Jurkat, Clone E6-1 (cell line): Measurements from ENCODE around the gene GMEB2.

Experiments
- DNase-seq: peaks from one replicate; pipeline ENCODE4 v3.0.0-alpha.2; 2011; ENCODE audit warnings: low read depth, low spot score
- H3K4me3 ChIP-seq: 2 replicates; pipeline ENCODE4 v1.5.1; 2011; ENCODE audit warnings: mild to moderate bottlenecking, low read length, control low read depth, moderate library complexity

GMEB2 gene

DNA sequence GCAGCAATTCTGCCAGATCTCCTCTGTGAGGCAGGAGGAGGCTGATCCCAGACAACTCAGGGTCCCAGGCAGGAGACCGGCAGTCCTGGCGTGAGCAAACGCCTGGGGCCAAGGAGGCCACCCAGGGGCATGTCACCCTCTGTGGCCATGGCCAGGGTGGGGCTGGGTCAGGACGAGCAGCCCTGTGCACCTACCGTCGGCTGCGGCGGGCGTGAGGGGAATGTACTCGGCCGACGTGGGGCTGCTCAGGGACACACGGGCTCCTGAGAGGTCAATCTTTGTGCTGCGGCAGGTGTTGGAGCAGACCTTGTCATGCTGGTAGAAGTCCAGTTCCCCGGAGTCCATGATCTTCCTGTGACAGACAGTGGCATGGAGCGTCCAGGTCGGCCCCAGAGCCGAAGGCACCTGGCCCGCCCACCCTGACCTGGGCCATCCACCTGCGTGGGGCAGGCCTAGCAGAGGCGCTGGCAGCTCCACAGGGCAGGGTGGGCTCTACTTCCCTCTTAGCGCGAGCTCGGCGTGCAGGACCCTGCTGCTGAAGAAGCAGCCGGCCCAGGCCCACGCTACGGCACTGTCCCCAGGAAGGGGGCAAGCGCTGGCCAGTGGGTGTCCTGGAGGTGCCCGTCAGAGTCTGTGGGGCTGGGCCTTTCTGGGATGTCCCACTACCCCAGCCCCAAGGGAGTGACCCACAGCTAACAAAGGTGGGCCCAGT, 31.3 kb downstream of the GMEB2 start:
- DNase-seq = no peak

DNA sequence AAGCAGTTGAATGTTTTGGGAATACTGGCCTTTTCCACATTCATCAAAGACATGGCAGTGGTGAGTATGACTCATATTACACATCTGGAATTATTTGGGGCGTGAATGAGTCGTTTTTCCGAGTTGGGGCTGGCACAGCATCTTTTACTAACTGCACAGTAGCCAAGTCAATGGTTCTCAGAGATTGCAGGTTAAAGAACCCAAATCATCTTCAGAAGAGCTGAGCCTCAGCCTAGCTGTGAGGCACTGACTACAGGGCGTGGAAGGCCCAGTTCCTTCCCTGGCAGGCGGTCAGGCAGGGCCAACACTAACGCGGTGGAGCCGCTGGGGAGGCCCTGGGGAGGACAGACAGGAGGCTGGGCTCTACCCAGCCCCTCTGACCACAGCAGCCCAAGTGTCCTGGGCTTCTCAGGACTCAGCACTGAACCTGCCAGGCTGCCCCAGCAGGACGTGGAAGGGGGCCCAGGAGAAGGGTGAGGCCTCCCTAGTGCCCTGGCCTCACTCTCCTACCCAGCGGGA, 32.8 kb downstream of the GMEB2 start:
- no peak for DNase-seq
- H3K4me3 ChIP-seq = no peak overlapping the region

More for the DNA sequence above, 31.3 kb downstream of the GMEB2 start:
- H3K4me3 ChIP-seq = no peak overlapping the region

DNA sequence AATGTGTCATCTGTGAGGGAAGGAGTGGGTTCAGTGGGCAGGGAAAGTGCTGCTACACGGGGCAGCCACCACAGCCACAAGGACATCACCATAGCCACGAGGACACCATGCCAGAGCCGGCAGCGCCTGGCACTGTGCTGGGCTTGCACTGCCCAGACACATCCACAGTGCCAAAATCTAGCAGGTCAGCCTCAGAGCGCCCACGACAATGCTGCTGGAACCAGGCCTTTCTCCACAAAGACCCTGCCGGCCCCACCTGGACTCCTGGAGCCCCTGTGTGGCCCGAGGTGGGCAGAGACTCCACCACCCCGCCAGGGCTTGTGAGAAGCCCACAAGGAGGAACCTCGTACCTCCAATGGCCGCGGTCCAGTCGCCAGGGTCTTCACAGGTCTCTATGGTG, 34.2 kb downstream of the GMEB2 start:
- no peak for DNase-seq
- no peak overlapping the region for H3K4me3 ChIP-seq

DNA sequence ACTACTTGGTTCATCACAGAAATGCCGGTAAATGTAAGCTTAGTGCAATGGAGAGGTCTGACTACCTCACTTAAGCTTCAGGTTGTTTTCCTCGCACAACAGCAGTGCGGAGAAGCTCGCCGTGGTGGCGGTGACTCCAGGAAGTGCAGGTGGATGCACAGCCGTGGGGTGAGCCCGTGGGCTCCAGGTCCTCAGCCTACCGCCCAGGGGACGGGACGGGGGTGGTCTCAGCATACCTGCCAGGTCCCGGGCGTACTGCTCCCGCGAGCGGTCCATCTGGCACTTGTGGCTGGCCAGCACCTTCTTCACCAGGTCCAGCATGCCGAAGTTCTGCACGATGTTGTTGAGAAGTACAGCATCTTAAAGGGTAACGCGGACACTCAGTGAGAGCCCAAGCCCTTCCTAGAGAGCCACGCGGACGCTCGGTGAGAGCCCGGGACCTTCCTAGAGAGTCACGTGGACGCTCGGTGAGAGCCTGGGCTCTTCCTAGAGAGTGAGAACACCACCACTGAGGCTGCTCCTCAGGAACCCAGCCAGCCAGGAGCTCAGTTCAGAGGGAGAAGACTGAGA, 35.0 kb downstream of the GMEB2 start:
- DNase-seq = no peak
- H3K4me3 ChIP-seq = no peak overlapping the region

DNA sequence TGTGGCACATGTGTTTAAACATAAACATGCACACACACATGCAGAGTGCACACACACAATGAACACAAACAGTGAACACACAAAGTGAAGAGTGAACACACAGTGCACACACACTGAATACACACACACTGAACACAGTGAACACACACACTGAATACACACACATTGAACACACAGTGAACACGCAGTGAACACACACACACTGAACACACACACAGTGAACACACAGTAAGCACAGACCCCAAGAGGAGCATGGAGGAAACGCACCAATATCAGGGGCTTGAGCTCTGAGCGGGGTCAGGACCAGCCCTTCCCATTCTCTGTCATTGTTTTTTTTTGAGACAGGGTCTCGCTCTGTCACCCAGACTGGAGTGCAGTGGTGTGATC, 35.8 kb downstream of the GMEB2 start:
- no peak for DNase-seq
- no peak overlapping the region for H3K4me3 ChIP-seq

DNA sequence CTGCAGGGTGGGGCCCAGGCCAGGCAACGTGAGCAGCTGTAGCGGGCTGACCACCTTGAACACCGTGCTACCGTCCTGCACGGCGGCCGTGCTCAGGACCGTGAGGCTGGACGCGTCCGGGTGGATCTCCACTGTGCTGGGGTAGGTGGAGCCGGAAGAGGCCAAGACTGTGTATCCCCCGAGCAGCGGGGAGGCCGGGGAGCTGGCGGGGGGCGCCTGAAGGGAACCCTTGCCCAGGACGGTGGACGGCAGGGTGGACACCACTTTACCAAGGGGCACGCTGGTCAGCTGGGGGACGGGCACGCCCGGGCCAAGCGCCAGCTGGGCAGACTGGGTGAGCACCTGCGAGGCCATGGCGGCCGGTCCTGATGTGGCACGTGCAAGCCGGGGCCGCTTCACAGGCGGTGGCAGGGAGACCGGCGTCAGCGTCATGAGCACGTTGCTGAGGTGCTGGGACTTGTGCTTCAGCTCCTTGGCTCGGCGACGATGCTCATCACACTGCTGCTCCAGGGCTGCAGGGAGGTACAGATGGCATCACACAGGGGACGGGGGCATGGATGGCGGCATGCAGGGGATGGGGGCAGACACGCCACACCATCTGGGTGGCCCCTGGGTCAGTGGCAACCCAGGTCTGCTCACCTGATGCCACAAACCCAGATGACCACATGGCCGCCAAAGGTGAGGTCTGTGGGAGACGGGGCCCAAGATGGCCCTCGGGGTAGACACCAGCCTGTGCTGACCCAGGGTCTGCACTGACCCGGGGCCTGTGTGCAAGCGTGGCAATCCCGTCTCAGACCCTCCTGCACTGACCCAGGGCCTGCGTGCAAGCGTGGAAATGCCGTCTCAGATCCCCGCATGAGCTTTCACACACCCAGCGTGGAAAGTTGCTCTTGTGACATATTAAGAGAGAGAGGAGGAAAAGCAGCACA, 36.4 kb downstream of the GMEB2 start:
- no peak overlapping the region for H3K4me3 ChIP-seq
- no peak for DNase-seq

DNA sequence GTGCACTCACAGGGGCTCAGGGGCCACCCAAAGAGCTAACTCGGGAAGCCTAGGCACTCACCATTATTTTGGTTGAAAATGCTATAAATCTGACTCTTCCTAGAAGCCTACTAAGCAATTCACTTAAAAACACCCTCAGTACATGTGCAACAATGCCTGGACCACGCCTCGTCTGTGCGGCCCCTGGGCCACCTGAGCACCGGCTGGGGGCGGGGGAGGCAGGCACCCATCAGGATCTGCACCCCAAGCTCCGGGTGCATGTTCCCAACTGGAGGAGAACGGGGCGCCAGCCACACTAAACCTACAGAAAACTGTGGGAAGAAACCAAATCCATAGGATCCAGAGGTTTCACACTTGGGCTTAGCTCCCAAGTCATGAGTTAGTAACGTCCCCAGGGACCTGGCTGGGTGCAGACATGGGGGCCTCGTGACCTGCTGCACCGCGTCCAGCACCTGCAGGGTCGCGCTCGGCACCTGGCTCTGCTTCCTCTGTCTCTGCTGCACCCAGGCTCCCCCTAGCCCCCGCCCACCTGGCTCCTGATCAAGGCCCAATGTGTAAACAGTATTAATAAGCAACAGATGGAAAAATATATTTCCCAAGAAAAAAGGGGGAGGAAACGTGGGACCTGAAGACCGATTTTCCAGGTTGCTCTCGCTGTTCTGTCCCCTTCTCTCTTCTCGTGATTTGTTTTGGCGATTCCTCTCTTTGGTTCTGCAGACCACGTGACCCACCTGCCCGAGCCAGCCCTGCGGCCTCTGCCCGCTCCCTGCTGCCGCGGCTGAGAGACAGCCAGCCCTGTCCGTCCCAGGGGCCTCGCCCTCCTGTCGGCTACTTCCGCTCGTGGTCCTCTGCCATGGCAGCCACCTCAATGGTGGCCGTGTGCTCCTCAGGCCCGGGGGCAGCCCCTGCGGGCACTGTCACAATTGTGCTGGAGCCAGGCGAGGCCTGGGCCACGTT, 37.4 kb downstream of the GMEB2 start:
- no peak for DNase-seq
- no peak overlapping the region for H3K4me3 ChIP-seq

DNA sequence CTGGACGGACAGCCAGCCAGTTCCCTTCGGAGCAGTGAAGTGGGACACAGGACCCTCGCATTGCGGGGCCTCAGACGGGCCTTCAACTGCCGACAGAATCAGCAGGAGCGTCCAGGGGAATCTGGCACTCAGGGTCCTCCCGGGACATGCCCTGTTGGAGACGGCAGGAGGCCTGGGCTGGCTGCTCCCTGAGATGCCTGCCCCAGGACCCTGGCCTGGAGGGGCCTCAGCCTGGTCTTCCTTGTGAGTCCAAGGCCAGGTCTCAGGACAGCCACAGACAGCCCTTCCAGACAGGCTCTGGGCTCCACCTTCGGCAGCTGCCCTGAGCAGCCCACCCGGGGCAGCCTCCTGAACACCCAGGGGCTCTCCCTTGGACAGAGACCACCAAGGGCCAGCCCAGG, 38.3 kb downstream of the GMEB2 start:
- no peak overlapping the region for H3K4me3 ChIP-seq
- DNase-seq = no peak

DNA sequence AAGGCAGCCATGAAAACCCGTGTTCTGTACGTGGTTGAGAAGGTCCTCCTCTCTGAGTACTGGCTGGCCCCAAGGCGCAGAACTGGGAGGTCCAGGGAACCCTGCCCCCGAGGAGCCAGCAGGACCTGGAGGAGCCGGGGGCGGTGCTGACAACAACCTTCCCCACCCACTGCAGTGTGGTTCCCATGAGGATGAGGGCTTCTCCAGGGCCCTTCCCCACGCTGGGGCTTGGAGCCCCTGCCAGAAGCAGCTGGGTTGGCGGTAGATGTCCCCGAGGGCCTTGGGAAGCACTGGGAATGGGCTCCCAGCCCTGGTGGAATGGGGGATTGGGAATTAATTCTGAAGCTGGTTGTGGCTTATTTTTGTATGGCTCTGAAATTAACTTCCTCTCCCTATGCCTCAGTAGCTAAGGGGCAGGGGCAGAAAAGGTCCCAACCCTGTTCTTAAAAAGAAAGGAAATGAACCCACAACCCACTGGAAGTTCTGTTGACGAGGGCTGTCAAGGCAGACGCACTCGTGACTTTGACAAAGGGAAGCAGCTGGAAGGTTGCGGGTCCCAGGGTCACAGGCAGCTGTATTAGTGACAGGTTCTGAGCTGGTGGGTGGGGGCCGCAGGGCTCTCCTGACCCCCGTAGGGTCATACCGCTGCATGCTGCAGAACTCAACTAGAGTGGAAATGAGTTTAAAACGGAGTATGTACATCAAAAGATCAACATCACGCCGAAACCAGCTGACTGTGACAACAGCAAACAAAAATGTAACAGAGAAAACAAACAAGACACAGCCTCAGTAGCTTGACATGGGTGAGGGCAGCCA, 38.9 kb downstream of the GMEB2 start:
- H3K4me3 ChIP-seq = no peak overlapping the region

DNA sequence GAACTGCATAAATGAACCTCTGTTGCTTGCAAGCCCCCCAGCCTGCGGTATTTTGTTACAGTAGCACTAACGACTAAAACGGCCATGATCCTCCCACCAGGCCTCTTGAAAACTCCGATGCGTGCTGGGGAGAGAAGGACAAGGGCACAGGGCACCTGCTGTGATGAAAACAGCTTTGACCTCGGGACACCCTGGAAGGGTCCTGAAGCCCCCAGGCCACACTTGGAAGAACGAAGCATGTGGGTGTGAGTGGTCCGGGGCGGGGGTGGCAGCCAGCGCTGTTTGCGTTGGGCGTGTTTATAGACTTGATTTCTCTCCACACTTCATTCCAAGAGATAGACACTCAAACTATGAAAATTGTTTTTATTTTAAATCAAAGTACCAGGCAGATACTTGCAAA, 39.6 kb downstream of the GMEB2 start:
- no peak for DNase-seq
- H3K4me3 ChIP-seq = no peak overlapping the region

More for the DNA sequence above, 38.9 kb downstream of the GMEB2 start:
- DNase-seq = peak; percentile 20

DNA sequence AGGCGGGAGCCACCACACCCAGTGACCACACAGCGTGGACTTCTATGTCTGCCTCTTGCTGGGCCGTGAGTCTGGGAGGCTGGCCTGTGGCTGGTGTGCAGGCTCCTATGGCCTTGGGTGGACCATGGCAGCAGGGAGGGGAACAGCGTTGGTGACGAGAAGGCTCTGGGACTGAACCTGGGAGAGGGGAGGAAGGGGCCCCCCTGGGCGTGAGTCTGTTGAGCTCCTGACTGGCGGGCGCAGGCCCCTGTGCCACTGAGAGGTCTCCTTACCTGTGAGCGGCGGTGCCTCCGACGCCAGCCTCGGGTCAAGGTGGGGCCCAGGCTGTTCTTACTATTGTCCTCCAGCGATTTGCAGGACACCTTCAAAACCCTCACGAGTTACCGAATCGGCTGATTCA, 40.1 kb downstream of the GMEB2 start:
- no peak for DNase-seq
- no peak overlapping the region for H3K4me3 ChIP-seq

DNA sequence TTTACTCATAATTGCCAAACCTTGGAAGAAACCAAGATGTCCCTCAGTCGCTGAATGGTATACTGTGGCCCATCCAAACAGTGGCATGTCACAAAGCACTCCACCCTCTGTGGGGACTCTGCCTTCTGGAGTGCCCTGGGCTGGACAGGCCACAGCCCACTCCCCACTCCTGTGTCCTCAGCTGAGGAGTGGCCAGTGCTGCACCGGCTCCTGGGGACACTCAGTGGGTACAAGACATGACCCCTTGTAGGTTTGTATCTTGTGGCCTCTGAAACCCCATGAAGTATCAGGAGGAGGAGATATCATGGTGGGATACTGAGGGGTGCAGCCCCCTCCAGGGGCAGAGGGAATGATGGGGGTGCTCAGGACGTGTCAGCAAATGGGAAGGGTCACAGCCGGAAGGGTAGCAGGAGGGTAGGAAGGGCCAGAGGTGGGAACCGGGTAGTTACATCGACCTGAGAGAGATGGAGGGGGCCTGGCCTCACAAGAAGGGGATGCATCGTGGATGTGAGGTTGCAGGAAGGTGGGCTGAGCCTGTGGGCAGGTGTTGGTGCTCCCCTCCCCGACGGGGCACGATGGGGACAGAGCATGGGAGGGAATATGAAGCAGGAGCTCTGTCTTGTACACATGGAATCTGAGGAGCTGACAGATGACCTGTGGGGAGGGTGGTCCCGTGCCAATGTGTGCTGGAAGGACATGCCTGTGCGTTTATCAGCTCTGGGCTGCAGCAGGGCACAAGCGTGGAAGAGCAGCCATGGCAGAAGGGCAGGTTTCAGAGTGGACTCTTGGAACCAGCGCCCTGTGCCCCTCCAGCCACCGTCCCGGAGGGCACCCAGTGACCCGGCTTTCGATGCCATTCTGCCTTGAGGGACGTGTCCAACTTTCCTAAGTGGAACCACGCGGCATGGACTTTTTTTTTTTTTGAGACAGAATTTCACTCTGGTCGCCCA, 41.0 kb downstream of the GMEB2 start:
- no peak overlapping the region for H3K4me3 ChIP-seq
- no peak for DNase-seq

DNA sequence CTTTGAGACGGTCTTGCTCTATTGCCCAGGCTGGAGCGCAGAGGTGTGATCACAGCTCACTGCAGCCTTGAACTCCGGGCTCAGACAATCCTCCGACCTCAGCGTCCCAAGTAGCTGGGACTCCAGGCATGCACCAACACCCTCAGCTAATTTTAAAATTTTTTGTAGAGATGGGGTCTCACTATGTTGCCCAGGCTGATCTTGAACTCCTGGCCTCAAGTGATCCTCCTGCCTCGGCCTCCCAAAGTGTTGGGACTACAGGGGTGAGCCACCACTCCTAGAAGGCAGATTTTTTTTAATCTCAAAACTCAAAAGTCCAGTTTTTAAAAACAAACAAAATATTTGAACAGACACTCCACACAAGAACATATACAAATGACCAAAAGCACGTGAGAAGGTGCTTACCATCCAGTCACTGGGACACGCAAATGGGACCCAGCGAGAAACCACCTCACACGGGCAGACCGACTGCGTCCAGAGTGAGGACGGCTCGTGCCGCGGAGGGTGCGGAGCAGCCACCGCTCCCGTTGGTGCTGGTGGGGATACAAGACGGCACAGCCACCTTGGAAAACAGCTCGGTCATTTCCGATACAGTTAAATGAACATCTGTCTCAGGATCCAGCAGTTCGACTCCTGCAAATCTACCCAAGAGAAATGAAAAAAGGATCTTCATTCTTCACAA, 44.4 kb downstream of the GMEB2 start:
- no peak overlapping the region for H3K4me3 ChIP-seq
- DNase-seq = no peak

DNA sequence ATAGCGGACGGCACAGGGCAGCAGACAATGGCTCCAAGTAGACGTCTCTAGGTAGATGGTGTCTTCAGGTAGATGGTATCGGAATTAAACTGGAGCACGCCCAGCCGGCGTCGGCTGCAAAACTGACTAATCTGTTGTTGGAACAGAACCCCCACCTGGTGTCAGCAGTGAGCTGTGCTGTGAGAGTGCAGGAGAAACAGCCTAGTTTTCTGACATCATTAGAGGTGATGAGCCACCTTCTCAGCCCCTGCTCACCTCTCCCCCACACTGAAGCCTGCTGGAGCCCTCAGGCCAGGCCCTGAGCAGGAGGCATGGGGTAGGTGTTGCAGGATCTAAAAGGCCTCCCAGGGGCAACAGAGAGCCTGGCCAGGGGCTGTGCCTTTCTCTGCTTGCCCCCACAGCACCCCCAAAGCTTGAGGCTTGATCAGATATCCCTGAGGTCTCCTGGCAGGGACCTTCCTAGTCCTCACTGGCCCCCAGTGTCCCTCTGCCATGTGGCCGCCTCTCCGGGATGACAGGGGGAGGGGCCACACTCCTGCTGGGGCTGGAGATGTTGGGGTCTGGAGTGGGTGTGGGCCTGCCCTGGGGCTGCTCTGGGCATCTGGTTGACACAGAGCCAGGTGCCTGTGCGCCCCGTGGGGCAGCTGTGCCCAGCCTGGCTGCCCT, 46.0 kb downstream of the GMEB2 start:
- H3K4me3 ChIP-seq = no peak overlapping the region
- peak; percentile 38 for DNase-seq

DNA sequence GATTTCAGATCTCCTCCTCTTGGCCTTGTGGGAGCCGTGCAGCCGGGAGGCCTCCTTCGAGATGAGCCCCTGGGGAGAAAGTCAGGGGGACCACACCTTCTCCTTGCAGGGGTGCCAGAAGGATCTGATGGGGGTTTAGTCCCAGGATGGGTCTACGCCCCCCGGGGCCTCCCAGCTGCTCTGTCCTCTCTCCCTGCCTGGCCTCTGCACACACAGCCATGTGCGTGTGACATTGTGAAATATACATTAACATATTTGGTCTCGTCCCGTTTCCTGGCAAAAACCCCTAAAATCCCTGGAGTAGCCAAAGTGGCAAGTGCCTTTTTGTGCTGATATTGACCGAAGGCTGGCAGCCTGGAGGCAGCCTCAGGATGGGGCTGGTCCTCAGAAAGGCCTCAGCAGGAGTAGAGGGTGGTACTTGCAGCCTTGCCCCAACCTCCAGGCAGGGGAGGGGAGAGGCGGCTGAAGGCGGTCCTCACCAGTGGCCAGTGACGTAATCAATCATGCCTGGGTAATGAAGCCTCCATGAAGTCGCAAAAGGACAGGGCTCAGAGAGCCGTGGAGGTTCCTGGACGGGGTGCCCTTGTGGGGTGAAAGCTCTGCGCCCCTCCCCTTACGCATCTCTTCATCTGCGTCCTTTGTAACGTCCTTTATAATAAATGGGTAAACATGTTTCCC, 47.7 kb downstream of the GMEB2 start:
- H3K4me3 ChIP-seq = no peak overlapping the region
- no peak for DNase-seq
